HG03558 (cell line): ENCODE data around the gene ZBP1.

ENCODE experiments used
- ATAC-seq: cut with Tn5 transposase; IDR thresholded peaks from one replicate; pipeline ENCODE4 v1.9.1; 2021; ENCODE audit warnings: moderate number of reproducible peaks; ENCODE audit not compliant: unreplicated experiment; ENCODE audit errors: extremely low read depth

Gene ZBP1

GRCh38 chr20:57603120-57603519 lies 17.1 kb downstream of the ZBP1 start:
- no peak for ATAC-seq

GRCh38 chr20:57601737-57602136 lies 18.5 kb downstream of the ZBP1 start:
- ATAC-seq = no peak

- no peak for ATAC-seq
Observed at GRCh38 chr20:57601211-57601570, 19.0 kb downstream of the ZBP1 start.

GRCh38 chr20:57600320-57601210 lies 19.7 kb downstream of the ZBP1 start:
- no peak for ATAC-seq

GRCh38 chr20:57598491-57598890 lies 21.7 kb downstream of the ZBP1 start:
- no peak for ATAC-seq

GRCh38 chr20:57598060-57598459 lies 22.2 kb downstream of the ZBP1 start:
- no peak for ATAC-seq

GRCh38 chr20:57596998-57597939 lies 23.0 kb downstream of the ZBP1 start:
- ATAC-seq = no peak

GRCh38 chr20:57596358-57596757 lies 23.9 kb downstream of the ZBP1 start:
- ATAC-seq = no peak

- ATAC-seq = no peak
Observed at GRCh38 chr20:57595041-57596030, 24.9 kb downstream of the ZBP1 start.

GRCh38 chr20:57594092-57594951 lies 25.9 kb downstream of the ZBP1 start:
- ATAC-seq = no peak

- no peak for ATAC-seq
Observed at GRCh38 chr20:57593134-57593886, 26.9 kb downstream of the ZBP1 start.

GRCh38 chr20:57592263-57593092 lies 27.7 kb downstream of the ZBP1 start:
- no peak for ATAC-seq

- no peak for ATAC-seq
Observed at GRCh38 chr20:57591289-57592229, 28.7 kb downstream of the ZBP1 start.

GRCh38 chr20:57590485-57591288 lies 29.5 kb downstream of the ZBP1 start:
- no peak for ATAC-seq

GRCh38 chr20:57589728-57590484 lies 30.3 kb downstream of the ZBP1 start:
- no peak for ATAC-seq
